Nephron (organoid): ENCODE measurements around the gene ZNF276.
A peak's percentile ranks its signal among the peaks of the same experiment; 100 is the strongest.
"Not testable (repeated sequence)": the region's sequence is repeated elsewhere in the genome, so short reads cannot be mapped to it uniquely, and the experiment has no call there.

Experiments
- H3K27ac Mint-ChIP-seq, 3 experiments: 2 replicates each; pipeline ENCODE4 v1.8.0; 2020; ENCODE audit warnings: mixed read lengths in 3 of 3, mild to moderate bottlenecking in 2 of 3, moderate library complexity in 1 of 3
- H3K27me3 Mint-ChIP-seq: 2 replicates; pipeline ENCODE4 v1.8.0; 2021; ENCODE audit warnings: low read depth, mild to moderate bottlenecking, moderate library complexity, mixed read lengths
- H3K36me3 Mint-ChIP-seq: 2 replicates; pipeline ENCODE4 v1.8.0; 2020; ENCODE audit warnings: low read depth, mixed read lengths
- H3K4me1 Mint-ChIP-seq: 2 replicates; pipeline ENCODE4 v1.8.0; 2020; ENCODE audit warnings: mixed read lengths
- H3K4me3 Mint-ChIP-seq, 3 experiments: 2 replicates each; pipeline ENCODE4 v1.8.0; 2020; ENCODE audit warnings: mild to moderate bottlenecking in 3 of 3, mixed read lengths in 3 of 3, moderate library complexity in 2 of 3
- H3K9me3 Mint-ChIP-seq: 2 replicates; pipeline ENCODE4 v1.8.0; 2020; ENCODE audit warnings: mixed read lengths
- CTCF ChIP-seq, 3 experiments: fragments of 200-600 bp; sonication (generic); IDR thresholded peaks; one replicate each; pipeline ENCODE4 v1.5.0; 2021; ENCODE audit warnings: antibody characterized with exemption in 3 of 3; ENCODE audit not compliant: unreplicated experiment in 3 of 3

Gene ZNF276

GRCh38 chr16:89687092-89687940, 34.0 kb upstream of the ZNF276 start:
- peaks cover 55% of the 10 kb centered on the region for H3K36me3 Mint-ChIP-seq
- TF ChIP-seq CTCF (IDR thresholded peaks at IDR 0.05; ENCODE audit: unreplicated experiment in 3 of 3), result no peak
- H3K9me3 Mint-ChIP-seq, result peaks cover 10% of the 10 kb centered on the region
- peak overlapping the region; percentile 92 to 97 (median 95) for H3K27ac Mint-ChIP-seq
- H3K4me3 Mint-ChIP-seq, result peak overlapping the region; percentile 85 to 91 (median 91)
- peaks cover 7% of the 10 kb centered on the region for H3K4me1 Mint-ChIP-seq
- H3K27me3 Mint-ChIP-seq, result no peaks in the 10 kb centered on the region

DNA sequence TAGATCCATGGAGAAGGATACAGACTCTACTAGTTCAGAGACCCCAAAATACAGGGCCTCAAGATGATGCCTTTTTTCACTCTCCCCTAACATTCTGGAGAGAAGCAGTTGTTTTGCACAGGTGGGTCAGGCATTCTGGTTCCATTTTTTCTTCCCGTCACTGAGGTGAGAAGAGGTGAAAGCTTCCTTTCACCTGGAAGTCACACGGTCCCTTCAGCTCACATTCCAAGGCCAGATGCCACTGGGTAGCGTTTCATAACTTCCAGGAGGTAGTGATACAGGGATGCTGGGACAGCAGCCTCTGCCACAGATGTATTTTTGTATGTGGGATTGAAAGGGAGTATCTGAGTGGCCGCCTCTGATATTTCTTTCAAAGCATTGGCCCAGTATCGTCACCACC, 32.9 kb upstream of the ZNF276 start:
- Mint-ChIP-seq H3K36me3 (peaks cover 47% of the 10 kb centered on the region), H3K4me1 (peaks cover 7% of the 10 kb centered on the region), H3K27ac (peak overlapping the region in 2 of 3 experiments; percentile 46 to 57), H3K27me3 (no peaks in the 10 kb centered on the region), H3K4me3 (peak overlapping the region; percentile 85 to 91 (median 91)), H3K9me3 (peaks cover 9% of the 10 kb centered on the region)
- no peak for TF ChIP-seq CTCF (IDR thresholded peaks at IDR 0.05; ENCODE audit: unreplicated experiment in 3 of 3)

DNA sequence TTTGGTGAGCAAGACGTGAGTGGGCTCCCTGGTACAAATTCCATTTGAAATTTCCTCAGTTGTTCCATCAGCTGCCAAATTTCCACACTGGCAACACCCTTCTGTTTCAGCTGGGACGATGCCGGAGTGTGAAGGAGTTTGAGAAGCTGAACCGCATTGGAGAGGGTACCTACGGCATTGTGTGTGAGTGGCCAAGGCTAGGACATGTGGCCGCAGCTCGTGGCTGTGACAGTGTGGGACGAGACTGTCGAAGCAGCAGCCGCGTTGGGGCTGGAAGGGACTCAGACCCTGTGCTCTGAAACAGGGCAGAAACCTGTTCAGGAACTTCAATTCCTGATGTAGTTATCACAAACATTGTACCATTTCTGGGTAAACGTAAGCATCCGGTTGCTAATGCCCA, 32.2 kb upstream of the ZNF276 start:
- Mint-ChIP-seq H3K27ac (no peak overlapping the region), H3K4me3 (no peak overlapping the region), H3K9me3 (peaks cover 9% of the 10 kb centered on the region), H3K36me3 (peaks cover 44% of the 10 kb centered on the region), H3K27me3 (no peaks in the 10 kb centered on the region), H3K4me1 (peaks cover 7% of the 10 kb centered on the region)
- TF ChIP-seq CTCF (IDR thresholded peaks at IDR 0.05; ENCODE audit: unreplicated experiment in 3 of 3), result no peak

DNA sequence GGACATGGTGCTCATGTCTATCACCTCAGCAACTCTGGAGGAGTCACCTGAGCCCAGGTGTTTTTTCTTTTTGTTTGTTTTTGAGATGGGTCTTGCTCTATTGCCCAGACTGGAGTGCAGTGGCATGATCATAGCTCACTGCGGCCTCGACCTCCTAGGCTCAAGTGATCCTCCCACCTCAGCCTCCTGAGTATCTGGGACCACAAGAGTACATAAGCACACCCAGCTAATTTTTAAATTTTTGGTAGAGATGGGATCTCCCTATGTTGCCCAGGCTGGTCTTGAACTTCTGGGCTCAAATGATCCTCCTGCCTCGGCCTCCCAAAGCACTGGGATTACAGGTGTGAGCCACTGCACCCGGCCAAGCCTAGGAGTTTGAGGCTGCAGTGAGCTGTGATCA, 31.7 kb upstream of the ZNF276 start:
- H3K4me1 Mint-ChIP-seq, H3K27ac Mint-ChIP-seq, H3K27me3 Mint-ChIP-seq, H3K9me3 Mint-ChIP-seq, H3K4me3 Mint-ChIP-seq: not testable (repeated sequence)
- peaks cover 39% of the 10 kb centered on the region for H3K36me3 Mint-ChIP-seq

- no peak for TF ChIP-seq CTCF (IDR thresholded peaks at IDR 0.05; ENCODE audit: unreplicated experiment in 3 of 3)
- no peak overlapping the region for H3K27ac Mint-ChIP-seq
- peaks cover 7% of the 10 kb centered on the region for H3K4me1 Mint-ChIP-seq
- H3K4me3 Mint-ChIP-seq, result no peak overlapping the region
- H3K9me3 Mint-ChIP-seq, result peaks cover 3% of the 10 kb centered on the region
- H3K36me3 Mint-ChIP-seq, result peaks cover 32% of the 10 kb centered on the region
- H3K27me3 Mint-ChIP-seq, result no peaks in the 10 kb centered on the region
These were observed 30.9 kb upstream of the ZNF276 start for GRCh38 chr16:89690392-89690901.

- Mint-ChIP-seq H3K9me3 (peaks cover 1% of the 10 kb centered on the region), H3K4me3 (no peak overlapping the region), H3K27me3 (no peaks in the 10 kb centered on the region), H3K4me1 (peaks cover 7% of the 10 kb centered on the region), H3K27ac (no peak overlapping the region), H3K36me3 (peaks cover 24% of the 10 kb centered on the region)
- no peak for TF ChIP-seq CTCF (IDR thresholded peaks at IDR 0.05; ENCODE audit: unreplicated experiment in 3 of 3)
These were observed 29.9 kb upstream of the ZNF276 start for GRCh38 chr16:89691231-89691985.
